ENCODE data around the gene SPTBN1.
"Not testable (repeated sequence)": the region's sequence is repeated elsewhere in the genome, so short reads cannot be mapped to it uniquely, and the experiment has no call there.

Gene SPTBN1

GRCh38 chr2:54526226-54526879, 70.2 kb downstream of the SPTBN1 start:
- WGBS, 2 experiments (ENCODE audit: insufficient coverage in 2 of 2) = 97 to 99% methylated on average over 10 to 11 of the region's 12 CpGs
- no peak overlapping the region for H3K27ac ChIP-seq (ENCODE audit: low read depth, low read length, severe bottlenecking)

GRCh38 chr2:54528311-54528955, 72.3 kb downstream of the SPTBN1 start:
- peaks cover 56% of the 10 kb centered on the region for H3K36me3 ChIP-seq (ENCODE audit: control insufficient read depth, insufficient read depth, low read length)
- no peak overlapping the region for H3K4me3 ChIP-seq (ENCODE audit: extremely low read depth, insufficient read depth, low read length, poor library complexity, severe bottlenecking)
- no CpG with 5 or more reads among the region's 1 CpG for WGBS, 2 experiments (ENCODE audit: insufficient coverage in 2 of 2)
- no peaks in the 10 kb centered on the region for H3K9me3 ChIP-seq (ENCODE audit: control insufficient read depth, low read length)
- H3K27ac ChIP-seq (ENCODE audit: low read depth, low read length, severe bottlenecking) = no peak overlapping the region
- peaks cover 8% of the 10 kb centered on the region for H3K4me1 ChIP-seq (ENCODE audit: control insufficient read depth, insufficient read depth, low read length, poor library complexity, severe bottlenecking)

More at GRCh38 chr2:54526226-54526879, 70.2 kb downstream of the SPTBN1 start:
- no peak overlapping the region for H3K4me3 ChIP-seq (ENCODE audit: extremely low read depth, insufficient read depth, low read length, poor library complexity, severe bottlenecking)
- no peaks in the 10 kb centered on the region for H3K9me3 ChIP-seq (ENCODE audit: control insufficient read depth, low read length)
- H3K36me3 ChIP-seq (ENCODE audit: control insufficient read depth, insufficient read depth, low read length) = peaks cover 49% of the 10 kb centered on the region
- peaks cover 2% of the 10 kb centered on the region for H3K4me1 ChIP-seq (ENCODE audit: control insufficient read depth, insufficient read depth, low read length, poor library complexity, severe bottlenecking)

- H3K4me1 ChIP-seq (ENCODE audit: control insufficient read depth, insufficient read depth, low read length, poor library complexity, severe bottlenecking); H3K27ac ChIP-seq (ENCODE audit: low read depth, low read length, severe bottlenecking): not testable (repeated sequence)
- WGBS, 2 experiments (ENCODE audit: insufficient coverage in 2 of 2) = no CpG with 5 or more reads among the region's 1 CpG
Measured at GRCh38 chr2:54529518-54529917, 73.4 kb downstream of the SPTBN1 start.

GRCh38 chr2:54529935-54530334, 73.8 kb downstream of the SPTBN1 start:
- no CpG with 5 or more reads among the region's 2 CpGs for WGBS, 2 experiments (ENCODE audit: insufficient coverage in 2 of 2)
- H3K27ac ChIP-seq (ENCODE audit: low read depth, low read length, severe bottlenecking) = no peak overlapping the region
- no peaks in the 10 kb centered on the region for H3K9me3 ChIP-seq (ENCODE audit: control insufficient read depth, low read length)
- H3K4me3 ChIP-seq (ENCODE audit: extremely low read depth, insufficient read depth, low read length, poor library complexity, severe bottlenecking) = no peak overlapping the region
- H3K36me3 ChIP-seq (ENCODE audit: control insufficient read depth, insufficient read depth, low read length) = peaks cover 56% of the 10 kb centered on the region
- peaks cover 6% of the 10 kb centered on the region for H3K4me1 ChIP-seq (ENCODE audit: control insufficient read depth, insufficient read depth, low read length, poor library complexity, severe bottlenecking)

More at GRCh38 chr2:54529518-54529917, 73.4 kb downstream of the SPTBN1 start:
- H3K9me3 ChIP-seq (ENCODE audit: control insufficient read depth, low read length); H3K4me3 ChIP-seq (ENCODE audit: extremely low read depth, insufficient read depth, low read length, poor library complexity, severe bottlenecking): not testable (repeated sequence)
- peaks cover 56% of the 10 kb centered on the region for H3K36me3 ChIP-seq (ENCODE audit: control insufficient read depth, insufficient read depth, low read length)

- no peak overlapping the region for H3K4me3 ChIP-seq (ENCODE audit: extremely low read depth, insufficient read depth, low read length, poor library complexity, severe bottlenecking)
- H3K9me3 ChIP-seq (ENCODE audit: control insufficient read depth, low read length) = no peaks in the 10 kb centered on the region
- whole genome bisulfite sequencing, 2 experiments (ENCODE audit: insufficient coverage in 2 of 2) = 96% methylated on average over 3 to 4 of the region's 5 CpGs
- peaks cover 55% of the 10 kb centered on the region for H3K36me3 ChIP-seq (ENCODE audit: control insufficient read depth, insufficient read depth, low read length)
- no peak overlapping the region for H3K27ac ChIP-seq (ENCODE audit: low read depth, low read length, severe bottlenecking)
- H3K4me1 ChIP-seq (ENCODE audit: control insufficient read depth, insufficient read depth, low read length, poor library complexity, severe bottlenecking) = peaks cover 5% of the 10 kb centered on the region
Measured at GRCh38 chr2:54531558-54531957, 75.4 kb downstream of the SPTBN1 start.

- WGBS, 2 experiments (ENCODE audit: insufficient coverage in 2 of 2) = no CpG with 5 or more reads among the region's 1 CpG
- Histone ChIP-seq H3K4me1 (ENCODE audit: control insufficient read depth, insufficient read depth, low read length, poor library complexity, severe bottlenecking) (peaks cover 5% of the 10 kb centered on the region), H3K9me3 (ENCODE audit: control insufficient read depth, low read length) (no peaks in the 10 kb centered on the region), H3K36me3 (ENCODE audit: control insufficient read depth, insufficient read depth, low read length) (peaks cover 29% of the 10 kb centered on the region), H3K27ac (ENCODE audit: low read depth, low read length, severe bottlenecking) (no peak overlapping the region), H3K4me3 (ENCODE audit: extremely low read depth, insufficient read depth, low read length, poor library complexity, severe bottlenecking) (no peak overlapping the region)
Measured at GRCh38 chr2:54534221-54534620, 78.1 kb downstream of the SPTBN1 start.

- no peaks in the 10 kb centered on the region for H3K9me3 ChIP-seq (ENCODE audit: control insufficient read depth, low read length)
- WGBS, 2 experiments (ENCODE audit: insufficient coverage in 2 of 2) = 86 to 100% methylated on average over 1 of the region's 2 CpGs
- H3K4me1 ChIP-seq (ENCODE audit: control insufficient read depth, insufficient read depth, low read length, poor library complexity, severe bottlenecking) = peaks cover 7% of the 10 kb centered on the region
- H3K36me3 ChIP-seq (ENCODE audit: control insufficient read depth, insufficient read depth, low read length) = peaks cover 33% of the 10 kb centered on the region
- no peak overlapping the region for H3K27ac ChIP-seq (ENCODE audit: low read depth, low read length, severe bottlenecking)
- H3K4me3 ChIP-seq (ENCODE audit: extremely low read depth, insufficient read depth, low read length, poor library complexity, severe bottlenecking) = no peak overlapping the region
Measured at GRCh38 chr2:54534625-54535024, 78.5 kb downstream of the SPTBN1 start.

GRCh38 chr2:54535599-54536195, 79.6 kb downstream of the SPTBN1 start:
- 93 to 100% methylated on average over 2 to 3 of the region's 4 CpGs for WGBS, 2 experiments (ENCODE audit: insufficient coverage in 2 of 2)
- Histone ChIP-seq H3K4me1 (ENCODE audit: control insufficient read depth, insufficient read depth, low read length, poor library complexity, severe bottlenecking) (peaks cover 18% of the 10 kb centered on the region), H3K27ac (ENCODE audit: low read depth, low read length, severe bottlenecking) (no peak overlapping the region), H3K36me3 (ENCODE audit: control insufficient read depth, insufficient read depth, low read length) (peaks cover 25% of the 10 kb centered on the region), H3K4me3 (ENCODE audit: extremely low read depth, insufficient read depth, low read length, poor library complexity, severe bottlenecking) (no peak overlapping the region), H3K9me3 (ENCODE audit: control insufficient read depth, low read length) (no peaks in the 10 kb centered on the region)

GRCh38 chr2:54536720-54537119, 80.6 kb downstream of the SPTBN1 start:
- Histone ChIP-seq H3K4me1 (ENCODE audit: control insufficient read depth, insufficient read depth, low read length, poor library complexity, severe bottlenecking) (peaks cover 20% of the 10 kb centered on the region), H3K4me3 (ENCODE audit: extremely low read depth, insufficient read depth, low read length, poor library complexity, severe bottlenecking) (no peak overlapping the region), H3K27ac (ENCODE audit: low read depth, low read length, severe bottlenecking) (no peak overlapping the region), H3K9me3 (ENCODE audit: control insufficient read depth, low read length) (no peaks in the 10 kb centered on the region), H3K36me3 (ENCODE audit: control insufficient read depth, insufficient read depth, low read length) (peaks cover 20% of the 10 kb centered on the region)
- 95% methylated on average over 2 of the region's 2 CpGs; no CpG with 5 or more reads in 1 of the 2 experiments for WGBS, 2 experiments (ENCODE audit: insufficient coverage in 2 of 2)

GRCh38 chr2:54538537-54538936, 82.4 kb downstream of the SPTBN1 start:
- Histone ChIP-seq H3K4me1 (ENCODE audit: control insufficient read depth, insufficient read depth, low read length, poor library complexity, severe bottlenecking) (peaks cover 14% of the 10 kb centered on the region), H3K27ac (ENCODE audit: low read depth, low read length, severe bottlenecking) (no peak overlapping the region)
- WGBS, 2 experiments (ENCODE audit: insufficient coverage in 2 of 2) = 91 to 97% methylated on average over 5 of the region's 5 CpGs

GRCh38 chr2:54539683-54540082, 83.6 kb downstream of the SPTBN1 start:
- no peak overlapping the region for H3K4me3 ChIP-seq (ENCODE audit: extremely low read depth, insufficient read depth, low read length, poor library complexity, severe bottlenecking)
- no peak overlapping the region for H3K27ac ChIP-seq (ENCODE audit: low read depth, low read length, severe bottlenecking)
- peaks cover 14% of the 10 kb centered on the region for H3K4me1 ChIP-seq (ENCODE audit: control insufficient read depth, insufficient read depth, low read length, poor library complexity, severe bottlenecking)
- H3K9me3 ChIP-seq (ENCODE audit: control insufficient read depth, low read length) = no peaks in the 10 kb centered on the region
- H3K36me3 ChIP-seq (ENCODE audit: control insufficient read depth, insufficient read depth, low read length) = peaks cover 13% of the 10 kb centered on the region
- 83 to 88% methylated on average over 1 to 3 of the region's 6 CpGs for WGBS, 2 experiments (ENCODE audit: insufficient coverage in 2 of 2)

More at GRCh38 chr2:54538537-54538936, 82.4 kb downstream of the SPTBN1 start:
- no peaks in the 10 kb centered on the region for H3K9me3 ChIP-seq (ENCODE audit: control insufficient read depth, low read length)
- no peak overlapping the region for H3K4me3 ChIP-seq (ENCODE audit: extremely low read depth, insufficient read depth, low read length, poor library complexity, severe bottlenecking)
- peaks cover 13% of the 10 kb centered on the region for H3K36me3 ChIP-seq (ENCODE audit: control insufficient read depth, insufficient read depth, low read length)
